Naive thymus-derived CD4-positive, alpha-beta T cell (primary cell): ENCODE results near the gene STK39. TPM values are rescaled to one million over a fixed set of nuclear protein-coding genes. Genes with fewer than 3 reads are reported as not detected.

Experiments
- ATAC-seq: fragments of 150-1000 bp; cut with Tn5 transposase; 2 replicates; pipeline ENCODE4 v1.10.0; 2021; ENCODE audit warnings: mild to moderate bottlenecking, moderate library complexity
- CTCF ChIA-PET: fragments of 350-600 bp; sonication (Branson Sonifier 250); formaldehyde crosslinking; loops from one replicate; lab custom pipeline; 2021; ENCODE audit warnings: antibody characterized with exemption; lab: Charles Lee
- POLR2A ChIA-PET: fragments of 350-600 bp; sonication (Branson Sonifier 250); formaldehyde crosslinking; loops from one replicate; lab custom pipeline; 2021; ENCODE audit warnings: antibody characterized with exemption, inconsistent platforms; lab: Charles Lee
- DNase-seq, 9 donors: peaks; one replicate each; pipeline versions ENCODE4 v3.0.0 to v3.0.0-alpha.2; 2020 to 2022; ENCODE audit warnings: mixed read lengths in 1 of 9
- H3K27ac ChIP-seq: one replicate; pipeline ENCODE4 v1.7.0; 2013; ENCODE audit warnings: mild to moderate bottlenecking, low read depth, low read length, moderate library complexity
- H3K27me3 ChIP-seq, 2 donors: one replicate each; pipeline ENCODE4 v1.7.0; 2013; ENCODE audit warnings: low read length in 2 of 2, mild to moderate bottlenecking in 2 of 2, moderate library complexity in 2 of 2; ENCODE audit not compliant: control insufficient read depth in 2 of 2, insufficient read depth in 2 of 2
- H3K36me3 ChIP-seq, 3 experiments: 1 replicate in 2 of 3; 2 replicates in 1 of 3; pipeline ENCODE4 v1.7.0; 2013; ENCODE audit warnings: low read length in 3 of 3, mild to moderate bottlenecking in 3 of 3, moderate library complexity in 1 of 3; ENCODE audit not compliant: insufficient read depth in 3 of 3, control insufficient read depth in 2 of 3
- H3K4me1 ChIP-seq, 2 donors: one replicate each; pipeline ENCODE4 v1.7.0; 2013; ENCODE audit warnings: low read length in 2 of 2, mild to moderate bottlenecking in 2 of 2, moderate library complexity in 1 of 2; ENCODE audit not compliant: control insufficient read depth in 2 of 2, insufficient read depth in 2 of 2
- H3K4me3 ChIP-seq: 2 replicates; pipeline ENCODE4 v1.7.0; 2013; ENCODE audit warnings: mild to moderate bottlenecking, low read length
- H3K9me3 ChIP-seq, 3 experiments: 1 replicate in 2 of 3; 2 replicates in 1 of 3; pipeline ENCODE4 v1.7.0; 2013; ENCODE audit warnings: low read length in 3 of 3; ENCODE audit not compliant: control insufficient read depth in 2 of 3
- H3K27ac Mint-ChIP-seq, 9 donors: one replicate each; pipeline ENCODE4 v1.8.0; 2020 to 2022; ENCODE audit warnings: mixed read lengths in 9 of 9, mild to moderate bottlenecking in 8 of 9, moderate library complexity in 5 of 9, inconsistent platforms in 2 of 9
- H3K27me3 Mint-ChIP-seq, 5 donors: one replicate each; pipeline ENCODE4 v1.8.0; 2021 to 2022; ENCODE audit warnings: mixed read lengths in 5 of 5, mild to moderate bottlenecking in 1 of 5
- H3K36me3 Mint-ChIP-seq, 5 donors: one replicate each; pipeline ENCODE4 v1.8.0; 2020 to 2022; ENCODE audit warnings: mixed read lengths in 5 of 5, mild to moderate bottlenecking in 3 of 5, inconsistent platforms in 1 of 5
- H3K4me1 Mint-ChIP-seq, 7 donors: one replicate each; pipeline ENCODE4 v1.8.0; 2020 to 2022; ENCODE audit warnings: mixed read lengths in 7 of 7, mild to moderate bottlenecking in 3 of 7, inconsistent platforms in 1 of 7
- H3K4me3 Mint-ChIP-seq, 10 donors: one replicate each; pipeline ENCODE4 v1.8.0; 2020 to 2022; ENCODE audit warnings: mild to moderate bottlenecking in 10 of 10, mixed read lengths in 10 of 10, moderate library complexity in 6 of 10, inconsistent platforms in 2 of 10
- H3K9me3 Mint-ChIP-seq, 11 donors: one replicate each; pipeline ENCODE4 v1.8.0; 2020 to 2022; ENCODE audit warnings: mixed read lengths in 11 of 11, mild to moderate bottlenecking in 4 of 11, inconsistent platforms in 1 of 11, moderate library complexity in 1 of 11
- intact Hi-C, 2 donors: fragments of 100-400 bp; cut with micrococcal nuclease; formaldehyde crosslinking; loops; one replicate each; pipeline ENCODE4 v1.15.1; 2023
- polyA plus RNA-seq, 2 donors: library from polyadenylated mRNA; unstranded; fragments of 300-500 nt; fragmentation: Illumina TruSeq; gene quantifications; one replicate each; pipeline ENCODE4 v1.2.3, GENCODE V29; 2021
- total RNA-seq, 6 experiments: library from RNA in 5 of 6; stranded (reverse) in 5 of 6; gene quantifications; 1 replicate in 5 of 6; 2 replicates in 1 of 6; pipeline ENCODE4 v1.2.3 and lab custom pipeline; 2021 to 2026

STK39 gene
- total and polyA plus RNA-seq, 7 experiments from 2014 or later, result 2.7 to 33.9 (median 16.9) TPM

GRCh38 chr2:168155046-168155445, 92.3 kb downstream of the STK39 start:
- H3K4me1 Mint-ChIP-seq, result peaks cover 3 to 14% (median 7%) of the 10 kb centered on the region in 7 donors
- CTCF ChIA-PET, result no interaction called here
- Histone ChIP-seq H3K27ac (no peak overlapping the region), H3K9me3 (no peaks in the 10 kb centered on the region), H3K4me3 (no peak overlapping the region), H3K27me3 (no peaks in the 10 kb centered on the region), H3K4me1 (no peaks in the 10 kb centered on the region), H3K36me3 (no peaks in the 10 kb centered on the region)
- intact Hi-C loops, result no loop called here
- no peaks in the 10 kb centered on the region for H3K9me3 Mint-ChIP-seq
- H3K27me3 Mint-ChIP-seq, result no peaks in the 10 kb centered on the region
- ATAC-seq (no peak), DNase-seq (no peak)
- no peak overlapping the region for H3K4me3 Mint-ChIP-seq
- POLR2A ChIA-PET, result no interaction called here
- no peak overlapping the region for H3K27ac Mint-ChIP-seq
- peaks cover 4 to 48% (median 31%) of the 10 kb centered on the region in 5 donors for H3K36me3 Mint-ChIP-seq

- Histone ChIP-seq H3K4me3 (no peak overlapping the region), H3K9me3 (no peaks in the 10 kb centered on the region), H3K4me1 (no peaks in the 10 kb centered on the region), H3K27ac (no peak overlapping the region), H3K36me3 (no peaks in the 10 kb centered on the region), H3K27me3 (no peaks in the 10 kb centered on the region)
- intact Hi-C loops, result no loop called here
- no peak overlapping the region for H3K4me3 Mint-ChIP-seq
- H3K27me3 Mint-ChIP-seq, result no peaks in the 10 kb centered on the region
- no peak overlapping the region for H3K27ac Mint-ChIP-seq
- ChIA-PET POLR2A (no interaction called here), CTCF (interaction anchor here (1.2 kb wide), 1 partner anchor 19 kb away, joined by 3 read pairs; no protein-coding TSS in a partner anchor)
- no peak for ATAC-seq
- peaks cover 0 to 39% (median 27%) of the 10 kb centered on the region in 5 donors for H3K36me3 Mint-ChIP-seq
- DNase-seq, result no peak
- H3K4me1 Mint-ChIP-seq, result peaks cover 3 to 22% (median 9%) of the 10 kb centered on the region in 7 donors
- no peaks in the 10 kb centered on the region for H3K9me3 Mint-ChIP-seq
These were observed 94.4 kb downstream of the STK39 start for GRCh38 chr2:168152902-168153530.

GRCh38 chr2:168149986-168150385, 97.4 kb downstream of the STK39 start:
- H3K9me3 ChIP-seq, result no peaks in the 10 kb centered on the region
- no peaks in the 10 kb centered on the region for H3K4me1 ChIP-seq
- CTCF ChIA-PET, result no interaction called here
- no peak overlapping the region for H3K27ac ChIP-seq
- intact Hi-C loops, result loop anchor here in 1 of 2 donors (10.0 kb wide), 1 partner anchor 565 kb away; no protein-coding TSS in a partner anchor
- Mint-ChIP-seq H3K36me3 (peaks cover 0 to 31% (median 18%) of the 10 kb centered on the region in 5 donors), H3K27ac (peak overlapping the region in 2 of 9 donors; percentile 43 to 68), H3K9me3 (no peaks in the 10 kb centered on the region), H3K4me1 (peaks cover 0 to 14% (median 6%) of the 10 kb centered on the region in 7 donors), H3K27me3 (no peaks in the 10 kb centered on the region), H3K4me3 (no peak overlapping the region)
- no peak overlapping the region for H3K4me3 ChIP-seq
- ATAC-seq, result peak; percentile 34
- POLR2A ChIA-PET, result no interaction called here
- no peaks in the 10 kb centered on the region for H3K27me3 ChIP-seq
- no peaks in the 10 kb centered on the region for H3K36me3 ChIP-seq
- no peak for DNase-seq

- H3K27me3 Mint-ChIP-seq, result no peaks in the 10 kb centered on the region
- H3K27ac ChIP-seq, result no peak overlapping the region
- H3K4me3 ChIP-seq, result no peak overlapping the region
- no peaks in the 10 kb centered on the region for H3K4me1 ChIP-seq
- CTCF ChIA-PET, result no interaction called here
- no peak overlapping the region for H3K4me3 Mint-ChIP-seq
- ATAC-seq, result no peak
- H3K9me3 Mint-ChIP-seq, result no peaks in the 10 kb centered on the region
- no peaks in the 10 kb centered on the region for H3K27me3 ChIP-seq
- peaks cover 0 to 34% (median 22%) of the 10 kb centered on the region in 5 donors for H3K36me3 Mint-ChIP-seq
- no peaks in the 10 kb centered on the region for H3K9me3 ChIP-seq
- POLR2A ChIA-PET, result no interaction called here
- peaks cover 0 to 14% (median 8%) of the 10 kb centered on the region in 7 donors for H3K4me1 Mint-ChIP-seq
- intact Hi-C loops, result loop anchor here in 1 of 2 donors (10.0 kb wide), 1 partner anchor 565 kb away; no protein-coding TSS in a partner anchor
- no peaks in the 10 kb centered on the region for H3K36me3 ChIP-seq
- peak overlapping the region in 2 of 9 donors; percentile 68 to 70 for H3K27ac Mint-ChIP-seq
- no peak for DNase-seq
These were observed 98.0 kb downstream of the STK39 start for GRCh38 chr2:168149150-168149974.

- Histone ChIP-seq H3K9me3 (no peaks in the 10 kb centered on the region), H3K4me3 (no peak overlapping the region), H3K27me3 (no peaks in the 10 kb centered on the region), H3K4me1 (no peaks in the 10 kb centered on the region), H3K36me3 (no peaks in the 10 kb centered on the region), H3K27ac (no peak overlapping the region)
- POLR2A ChIA-PET, result no interaction called here
- no peak for ATAC-seq
- DNase-seq, result no peak
- intact Hi-C loops, result loop anchor here in 1 of 2 donors (10.0 kb wide), 1 partner anchor 567 kb away; no protein-coding TSS in a partner anchor
- CTCF ChIA-PET, result no interaction called here
- Mint-ChIP-seq H3K4me1 (peaks cover 0 to 16% (median 8%) of the 10 kb centered on the region in 7 donors), H3K4me3 (no peak overlapping the region), H3K27me3 (no peaks in the 10 kb centered on the region), H3K27ac (peak overlapping the region in 1 of 9 donors; percentile 44), H3K9me3 (no peaks in the 10 kb centered on the region), H3K36me3 (peaks cover 0 to 32% (median 22%) of the 10 kb centered on the region in 5 donors)
These were observed 99.3 kb downstream of the STK39 start for GRCh38 chr2:168147830-168148794.
